Fibroblast of peridontal ligament (primary cell): ENCODE data around the gene HBD.

Source experiments
- DNase-seq: peaks from one replicate; pipeline ENCODE4 v3.0.0-alpha.2; 2010; ENCODE audit errors: extremely low read depth

Gene HBD

GRCh38 chr11:5233307-5233706 lies 976 bp downstream of the HBD start:
- DNase-seq: no peak

- no peak for DNase-seq
These were observed 1.5 kb downstream of the HBD start for GRCh38 chr11:5232821-5233220.

GRCh38 chr11:5232176-5232575 lies 2.1 kb downstream of the HBD start:
- no peak for DNase-seq

DNA sequence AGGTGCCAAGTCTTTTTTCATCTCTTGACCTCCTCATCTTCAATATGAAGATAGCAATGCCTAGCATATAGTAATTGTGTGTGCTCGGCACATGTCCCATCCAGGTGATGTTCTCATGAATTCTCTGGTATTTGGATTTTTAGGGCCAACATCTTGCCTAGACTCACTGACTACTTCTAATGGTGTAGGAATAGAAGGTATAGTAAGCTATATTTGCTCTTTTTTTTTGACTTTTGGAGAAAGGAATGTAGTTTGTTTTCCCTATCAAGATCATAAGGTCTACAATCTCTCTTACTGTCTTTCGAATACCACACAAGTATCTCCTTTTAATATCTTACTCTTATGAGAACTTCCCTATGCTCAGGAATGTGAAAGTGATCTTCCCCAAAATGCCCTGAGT lies 3.2 kb downstream of the HBD start:
- no peak for DNase-seq

- no peak for DNase-seq
These were observed 4.0 kb downstream of the HBD start for GRCh38 chr11:5230266-5230665.

DNA sequence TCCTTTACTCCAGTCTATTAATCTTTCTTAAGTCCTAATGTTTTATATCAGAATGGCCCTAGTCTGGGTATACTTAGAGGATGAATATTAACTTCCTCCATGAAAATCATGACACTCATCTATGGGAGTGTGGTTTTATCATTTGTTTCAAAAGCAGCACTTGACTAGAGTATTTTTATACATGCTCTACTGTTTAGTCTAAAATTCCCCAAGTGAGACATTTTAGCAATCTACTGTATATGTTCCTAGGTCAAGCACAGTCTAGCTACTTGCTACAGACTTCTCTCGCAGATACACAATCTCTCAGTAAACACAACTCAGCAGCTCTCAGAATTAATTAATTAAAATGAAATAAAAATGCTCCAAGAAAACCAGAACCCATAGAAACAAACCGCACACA lies 4.5 kb downstream of the HBD start:
- DNase-seq: no peak

GRCh38 chr11:5229356-5229755 lies 4.9 kb downstream of the HBD start:
- no peak for DNase-seq

GRCh38 chr11:5228124-5228523 lies 6.2 kb downstream of the HBD start:
- no peak for DNase-seq

DNA sequence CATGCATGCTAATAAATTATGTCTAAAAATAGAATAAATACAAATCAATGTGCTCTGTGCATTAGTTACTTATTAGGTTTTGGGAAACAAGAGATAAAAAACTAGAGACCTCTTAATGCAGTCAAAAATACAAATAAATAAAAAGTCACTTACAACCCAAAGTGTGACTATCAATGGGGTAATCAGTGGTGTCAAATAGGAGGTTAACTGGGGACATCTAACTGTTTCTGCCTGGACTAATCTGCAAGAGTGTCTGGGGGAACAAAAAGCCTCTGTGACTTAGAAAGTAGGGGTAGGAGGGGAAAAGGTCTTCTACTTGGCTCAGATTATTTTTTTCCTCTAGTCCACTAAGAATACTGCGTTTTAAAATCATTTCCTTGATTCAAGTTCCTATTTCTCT lies 6.6 kb downstream of the HBD start:
- DNase-seq: no peak

DNA sequence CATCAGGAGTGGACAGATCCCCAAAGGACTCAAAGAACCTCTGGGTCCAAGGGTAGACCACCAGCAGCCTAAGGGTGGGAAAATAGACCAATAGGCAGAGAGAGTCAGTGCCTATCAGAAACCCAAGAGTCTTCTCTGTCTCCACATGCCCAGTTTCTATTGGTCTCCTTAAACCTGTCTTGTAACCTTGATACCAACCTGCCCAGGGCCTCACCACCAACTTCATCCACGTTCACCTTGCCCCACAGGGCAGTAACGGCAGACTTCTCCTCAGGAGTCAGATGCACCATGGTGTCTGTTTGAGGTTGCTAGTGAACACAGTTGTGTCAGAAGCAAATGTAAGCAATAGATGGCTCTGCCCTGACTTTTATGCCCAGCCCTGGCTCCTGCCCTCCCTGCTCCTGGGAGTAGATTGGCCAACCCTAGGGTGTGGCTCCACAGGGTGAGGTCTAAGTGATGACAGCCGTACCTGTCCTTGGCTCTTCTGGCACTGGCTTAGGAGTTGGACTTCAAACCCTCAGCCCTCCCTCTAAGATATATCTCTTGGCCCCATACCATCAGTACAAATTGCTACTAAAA lies 7.5 kb downstream of the HBD start, which contains the start of gene HBB:
Gene HBB, minus strand, starts transcription at position 340 of the 579 bp plus-strand sequence. Its CDS starts 50 bp downstream, at position 290.
- no peak for DNase-seq

- no peak for DNase-seq
These were observed 8.8 kb downstream of the HBD start for GRCh38 chr11:5225480-5225871.

DNA sequence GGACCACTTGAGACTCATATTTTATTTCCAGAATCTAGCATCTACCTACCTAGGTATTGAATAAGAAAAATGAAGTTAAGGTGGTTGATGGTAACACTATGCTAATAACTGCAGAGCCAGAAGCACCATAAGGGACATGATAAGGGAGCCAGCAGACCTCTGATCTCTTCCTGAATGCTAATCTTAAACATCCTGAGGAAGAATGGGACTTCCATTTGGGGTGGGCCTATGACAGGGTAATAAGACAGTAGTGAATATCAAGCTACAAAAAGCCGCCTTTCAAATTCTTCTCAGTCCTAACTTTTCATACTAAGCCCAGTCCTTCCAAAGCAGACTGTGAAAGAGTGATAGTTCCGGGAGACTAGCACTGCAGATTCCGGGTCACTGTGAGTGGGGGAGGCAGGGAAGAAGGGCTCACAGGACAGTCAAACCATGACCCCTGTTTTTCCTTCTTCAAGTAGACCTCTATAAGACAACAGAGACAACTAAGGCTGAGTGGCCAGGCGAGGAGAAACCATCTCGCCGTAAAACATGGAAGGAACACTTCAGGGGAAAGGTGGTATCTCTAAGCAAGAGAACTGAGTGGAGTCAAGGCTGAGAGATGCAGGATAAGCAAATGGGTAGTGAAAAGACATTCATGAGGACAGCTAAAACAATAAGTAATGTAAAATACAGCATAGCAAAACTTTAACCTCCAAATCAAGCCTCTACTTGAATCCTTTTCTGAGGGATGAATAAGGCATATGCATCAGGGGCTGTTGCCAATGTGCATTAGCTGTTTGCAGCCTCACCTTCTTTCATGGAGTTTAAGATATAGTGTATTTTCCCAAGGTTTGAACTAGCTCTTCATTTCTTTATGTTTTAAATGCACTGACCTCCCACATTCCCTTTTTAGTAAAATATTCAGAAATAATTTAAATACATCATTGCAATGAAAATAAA lies 9.5 kb downstream of the HBD start:
- no peak for DNase-seq

- DNase-seq: no peak
These were observed 10.6 kb downstream of the HBD start for GRCh38 chr11:5223686-5224085.

DNA sequence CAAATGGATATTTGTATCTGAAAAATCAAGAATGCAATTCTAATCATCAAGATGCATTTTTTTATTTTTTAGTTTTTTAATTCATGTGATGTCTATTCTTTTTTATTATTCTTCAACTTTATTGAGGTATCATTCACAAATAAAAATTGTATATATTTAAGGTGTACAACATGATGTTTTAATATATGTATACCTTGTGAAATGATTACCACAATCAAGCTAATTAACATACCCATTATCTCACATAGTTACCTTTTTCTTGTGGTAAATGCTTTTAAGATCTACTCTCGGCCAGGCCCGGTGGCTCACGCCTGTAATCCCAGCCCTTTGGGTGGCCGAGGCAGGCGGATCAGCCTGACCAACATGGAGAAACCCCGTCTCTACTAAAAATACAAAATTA lies 11.1 kb downstream of the HBD start:
- DNase-seq: no peak

GRCh38 chr11:5210376-5210885 lies 23.9 kb downstream of the HBD start:
- DNase-seq: no peak

- DNase-seq: peak; percentile 87
These were observed 29.5 kb downstream of the HBD start for GRCh38 chr11:5204787-5205186.

GRCh38 chr11:5203366-5203765 lies 30.9 kb downstream of the HBD start:
- peak; percentile 77 for DNase-seq

- DNase-seq: no peak
These were observed 33.7 kb downstream of the HBD start, which contains the start of gene OR51V1 for GRCh38 chr11:5200582-5200981. Gene OR51V1 (minus strand): TSS chr11:5200682. CDS start chr11:5200682, 0 bp downstream.

- no peak for DNase-seq
These were observed 36.0 kb downstream of the HBD start for GRCh38 chr11:5198285-5198684.

DNA sequence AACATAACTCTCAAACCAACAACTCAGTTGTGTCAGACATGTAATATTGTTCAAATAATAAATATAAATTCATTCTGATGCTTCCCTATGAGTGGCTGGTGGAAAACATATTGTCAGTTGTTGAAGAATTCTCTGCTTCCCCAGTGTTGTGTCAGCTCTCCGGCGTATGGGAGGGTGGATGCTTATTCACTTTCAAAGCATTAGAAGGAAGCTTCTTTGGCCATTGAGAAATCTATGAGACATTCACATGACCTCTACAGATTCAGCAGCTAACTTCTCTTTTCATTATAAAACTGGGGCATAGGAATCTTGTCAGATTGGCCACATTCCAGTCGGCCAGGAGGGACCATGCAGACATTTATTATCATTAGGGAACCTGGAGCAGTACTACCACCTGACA lies 36.7 kb downstream of the HBD start:
- peak; percentile 66 for DNase-seq

GRCh38 chr11:5196731-5197130 lies 37.6 kb downstream of the HBD start:
- peak; percentile 47 for DNase-seq

DNA sequence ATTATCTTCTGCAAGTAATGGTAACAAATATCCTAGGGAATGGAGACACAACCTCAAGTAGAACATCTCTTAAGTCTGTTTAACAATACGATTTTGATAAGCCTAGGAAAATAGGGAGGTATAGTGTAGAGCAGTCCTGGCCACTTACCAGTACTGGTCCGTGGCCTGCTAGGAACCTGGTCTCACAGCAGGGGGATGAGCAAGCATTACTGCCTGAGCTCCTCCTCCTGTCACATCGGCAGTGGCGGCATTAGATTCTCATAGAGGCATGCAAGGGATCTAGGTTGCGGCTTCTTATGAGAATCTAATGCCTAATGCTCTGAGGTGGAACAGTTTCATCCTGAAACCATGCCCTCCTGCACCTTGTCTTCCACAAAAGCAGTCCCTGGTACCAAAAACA lies 38.2 kb downstream of the HBD start:
- DNase-seq: no peak

DNA sequence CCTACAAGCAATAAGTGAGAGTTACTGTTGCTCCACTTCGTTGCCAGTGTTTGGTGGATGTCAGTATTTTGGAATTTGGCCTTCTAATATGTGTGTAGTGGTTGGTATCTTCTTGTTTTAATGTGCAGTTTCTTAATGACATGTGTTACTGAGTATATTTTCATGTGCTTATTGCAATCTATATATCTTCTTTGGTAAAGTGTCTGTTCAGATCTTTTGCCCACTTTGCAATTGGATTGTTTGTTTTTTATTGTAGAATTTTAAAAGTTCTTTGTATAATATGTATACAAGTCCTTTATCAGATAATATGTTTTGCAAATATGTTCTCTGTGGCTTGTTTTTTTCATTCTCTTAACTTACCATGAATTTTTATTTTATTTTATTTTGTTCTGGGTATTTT lies 41.5 kb downstream of the HBD start:
- no peak for DNase-seq
